Fibroblast of skin of left quadriceps (primary cell): ENCODE results near the gene GNB4.

Experiments used
- DNase-seq, 2 experiments: peaks; one replicate each; pipeline ENCODE4 v3.0.0-alpha.2; 2013; ENCODE audit warnings: low read depth in 2 of 2

GNB4 gene

GRCh38 chr3:179451265-179452175, at the start of gene GNB4:
TSS of gene GNB4 (minus strand) at chr3:179451470. CDS start at chr3:179426200, 25,270 bp downstream.
- peak; percentile 80 to 83 for DNase-seq

- no peak for DNase-seq
Observed at GRCh38 chr3:179495483-179495882, 44.2 kb upstream of the GNB4 start.

- no peak for DNase-seq
Observed at GRCh38 chr3:179493260-179493659, 42.0 kb upstream of the GNB4 start.

- DNase-seq = no peak
Observed at GRCh38 chr3:179488213-179488612, 36.9 kb upstream of the GNB4 start.

- DNase-seq = no peak
Observed at GRCh38 chr3:179486806-179487205, 35.5 kb upstream of the GNB4 start.

- no peak for DNase-seq
Observed at GRCh38 chr3:179482857-179483256, 31.6 kb upstream of the GNB4 start.

- no peak for DNase-seq
Observed at GRCh38 chr3:179476215-179476614, 24.9 kb upstream of the GNB4 start.

GRCh38 chr3:179474480-179474879, 23.2 kb upstream of the GNB4 start:
- DNase-seq = no peak

GRCh38 chr3:179473565-179473964, 22.3 kb upstream of the GNB4 start:
- no peak for DNase-seq

GRCh38 chr3:179464323-179465092, 13.2 kb upstream of the GNB4 start:
- DNase-seq = no peak

GRCh38 chr3:179463319-179463718, 12.0 kb upstream of the GNB4 start:
- DNase-seq = no peak

- DNase-seq = no peak
Observed at GRCh38 chr3:179460260-179460659, 9.0 kb upstream of the GNB4 start.

- DNase-seq = no peak
Observed at GRCh38 chr3:179455954-179456353, 4.7 kb upstream of the GNB4 start.

GRCh38 chr3:179454887-179455286, 3.6 kb upstream of the GNB4 start:
- no peak for DNase-seq

- no peak for DNase-seq
Observed at GRCh38 chr3:179453967-179454366, 2.7 kb upstream of the GNB4 start.

GRCh38 chr3:179452872-179453271, 1.6 kb upstream of the GNB4 start:
- DNase-seq = no peak

- DNase-seq = peak; percentile 75
Observed at GRCh38 chr3:179452176-179452564, 900 bp upstream of the GNB4 start.

- DNase-seq = no peak
Observed at GRCh38 chr3:179450901-179451264, 387 bp downstream of the GNB4 start.

GRCh38 chr3:179450261-179450701, 989 bp downstream of the GNB4 start:
- no peak for DNase-seq

GRCh38 chr3:179449636-179450035, 1.6 kb downstream of the GNB4 start:
- no peak for DNase-seq

- DNase-seq = no peak
Observed at GRCh38 chr3:179447251-179447650, 4.0 kb downstream of the GNB4 start.

GRCh38 chr3:179446501-179446900, 4.8 kb downstream of the GNB4 start:
- no peak for DNase-seq

GRCh38 chr3:179438841-179439240, 12.4 kb downstream of the GNB4 start:
- no peak for DNase-seq
